GM18870 (cell line): ENCODE data around the gene KISS1.

Experiments used
- ATAC-seq: cut with Tn5 transposase; IDR thresholded peaks from one replicate; pipeline ENCODE4 v1.9.1; 2021; ENCODE audit warnings: moderate library complexity; ENCODE audit not compliant: unreplicated experiment

Gene KISS1

DNA sequence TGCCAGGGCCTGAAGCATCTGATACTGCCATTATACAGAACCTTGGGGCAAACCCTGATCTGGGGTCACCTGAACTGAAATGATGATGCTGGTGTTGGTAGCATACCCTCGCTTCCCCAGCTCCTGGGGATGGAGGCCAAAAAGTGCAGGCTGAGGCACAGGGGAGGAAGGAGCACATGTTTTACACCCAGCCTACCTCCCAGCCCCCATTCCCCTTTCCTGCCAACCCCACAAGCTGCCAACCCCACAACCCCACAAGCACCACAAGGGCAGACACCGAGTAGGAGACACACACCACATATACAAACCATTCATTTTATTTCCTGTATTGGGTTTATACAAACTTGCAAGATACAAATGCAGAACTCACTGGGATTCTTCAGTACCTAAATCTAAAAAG, 22.3 kb upstream of the KISS1 start:
- no peak for ATAC-seq

DNA sequence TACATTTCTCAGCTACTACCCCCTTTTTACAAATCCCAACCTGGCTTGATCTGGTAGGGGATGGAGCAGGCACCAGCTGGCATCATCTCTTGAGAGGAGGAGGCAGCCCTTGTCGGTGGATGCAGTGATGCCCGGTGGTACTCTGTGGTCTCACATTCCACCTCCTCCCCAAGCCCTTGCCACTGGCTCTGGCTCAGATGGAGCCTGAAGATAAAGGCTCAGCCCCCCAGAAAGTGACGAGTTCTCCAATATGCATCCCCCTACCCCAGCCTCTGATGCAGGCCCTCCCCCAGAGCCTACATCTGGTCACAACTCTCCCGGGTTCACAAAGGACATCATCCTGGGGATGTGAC, 21.3 kb upstream of the KISS1 start:
- no peak for ATAC-seq

DNA sequence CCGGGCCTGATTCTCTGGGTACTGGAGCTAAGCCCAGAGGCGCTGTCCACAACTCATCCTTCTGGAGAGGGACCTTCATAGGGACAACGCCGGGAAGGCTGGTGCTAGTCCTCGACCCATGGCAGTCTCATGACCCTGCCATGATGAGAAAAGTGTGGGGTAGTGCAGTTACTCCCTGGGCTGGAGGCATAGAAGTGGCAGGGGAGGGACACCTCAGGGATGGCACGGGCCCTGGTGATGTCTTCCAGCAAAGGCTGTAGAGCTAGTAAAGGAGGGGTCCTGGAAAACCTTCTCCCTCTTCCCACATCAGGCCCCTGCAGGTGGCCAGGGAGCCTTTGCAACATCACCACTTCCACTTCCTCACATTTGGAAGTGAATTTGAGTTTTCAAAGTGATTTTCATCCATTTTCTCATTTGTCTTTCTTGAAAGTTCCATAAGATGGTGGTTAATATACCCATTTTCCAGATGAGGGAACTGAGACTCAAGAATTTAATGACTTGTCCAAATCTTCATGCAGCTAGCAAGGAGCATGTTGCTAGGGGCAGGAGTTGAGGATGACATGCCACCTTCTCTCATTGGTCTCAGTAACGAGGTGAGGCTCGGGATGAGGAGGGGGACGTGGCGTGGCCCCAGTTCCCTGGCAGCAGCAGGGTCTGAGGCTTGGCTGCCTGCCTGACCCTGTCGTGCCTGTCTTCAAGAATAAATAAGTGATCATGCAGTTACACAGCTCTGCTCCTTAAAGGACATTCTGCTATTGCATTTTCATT, 20.8 kb upstream of the KISS1 start:
- no peak for ATAC-seq

DNA sequence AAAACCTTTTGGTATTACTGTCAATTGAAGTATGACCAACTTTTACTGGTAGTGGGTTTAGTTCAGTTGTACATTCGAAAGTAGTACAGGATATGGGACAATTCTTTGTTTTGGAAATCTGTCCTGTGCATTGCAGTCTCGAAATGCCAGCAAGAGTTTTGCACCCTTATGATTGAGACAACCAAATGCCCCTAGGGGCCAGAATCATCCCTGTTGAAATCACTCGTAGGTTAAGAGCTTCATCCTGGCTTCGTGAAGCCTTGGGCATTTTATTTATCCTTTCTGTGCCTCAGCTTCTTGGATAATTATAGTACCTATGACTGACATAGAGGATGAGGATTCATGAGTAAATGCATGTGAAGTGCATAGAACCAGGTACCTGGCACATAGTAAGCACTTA, 19.9 kb upstream of the KISS1 start:
- no peak for ATAC-seq

GRCh38 chr1:204213668-204214662, 17.7 kb upstream of the KISS1 start, which contains the start of gene GOLT1A:
TSS of gene GOLT1A (minus strand) at chr1:204213988. CDS start at chr1:204213906, 82 bp downstream.
- ATAC-seq = no peak

- ATAC-seq = no peak
These were observed 16.4 kb upstream of the KISS1 start for GRCh38 chr1:204212715-204213114.

GRCh38 chr1:204211046-204211445, 14.8 kb upstream of the KISS1 start:
- no peak for ATAC-seq

- ATAC-seq = no peak
These were observed 10.9 kb upstream of the KISS1 start for GRCh38 chr1:204207136-204207616.

DNA sequence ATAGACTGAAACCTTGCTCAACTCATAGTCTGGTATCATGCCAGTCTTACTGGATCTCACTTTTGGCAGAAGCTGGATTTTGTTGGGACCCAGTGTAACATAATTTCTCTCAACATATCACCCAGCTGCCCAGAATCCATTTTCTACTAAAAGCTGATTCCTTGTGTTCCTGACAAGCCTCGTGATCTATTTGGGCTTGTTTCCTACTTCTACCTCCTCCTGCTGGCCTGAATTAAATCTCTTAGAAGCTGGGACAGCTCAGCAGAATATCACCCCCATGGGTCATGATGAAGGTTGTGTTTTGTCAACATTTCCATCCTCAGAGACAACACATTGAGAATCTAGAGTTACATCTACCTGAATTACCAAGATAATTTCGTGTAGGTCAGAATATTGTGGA, 9.8 kb upstream of the KISS1 start:
- no peak for ATAC-seq

DNA sequence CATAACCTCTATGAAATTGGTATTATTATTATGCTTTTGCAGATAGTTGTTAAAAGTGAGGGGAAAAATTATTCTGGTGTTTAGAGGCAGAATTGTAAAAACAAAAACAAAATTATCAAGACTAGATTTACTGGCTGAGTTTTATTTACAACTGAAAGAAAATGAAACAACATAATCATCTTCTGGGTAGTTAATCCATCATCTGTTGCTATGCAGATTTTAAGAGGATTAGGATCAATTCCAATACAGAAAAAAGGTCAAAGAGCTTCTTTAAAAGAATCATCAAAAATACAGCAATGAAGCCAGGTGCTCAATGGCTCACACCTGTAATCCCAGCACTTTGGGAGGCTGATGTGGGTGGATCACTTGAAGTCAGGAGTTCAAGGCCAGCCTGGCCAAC, 9.2 kb upstream of the KISS1 start:
- ATAC-seq = no peak

DNA sequence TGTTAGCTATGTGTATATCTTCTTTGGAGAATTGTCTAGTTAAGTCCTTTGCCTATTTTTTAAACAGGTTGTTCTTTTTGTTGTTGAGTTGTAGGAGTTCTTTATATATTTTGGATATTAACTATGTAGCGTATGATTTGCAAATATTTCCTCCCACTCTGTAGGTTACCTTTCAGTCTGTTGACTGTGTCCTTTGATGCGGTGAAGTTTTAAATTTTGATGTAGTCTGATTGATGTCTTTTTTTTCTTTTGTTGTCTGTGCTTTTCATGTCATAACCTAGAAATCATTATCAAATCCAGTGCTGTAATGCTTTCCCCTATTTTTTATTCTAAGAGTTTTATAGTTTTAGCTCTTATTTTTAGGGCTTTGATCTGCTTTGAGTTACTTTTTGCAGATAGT, 8.7 kb upstream of the KISS1 start:
- ATAC-seq = no peak

GRCh38 chr1:204203206-204203767, 7.0 kb upstream of the KISS1 start:
- no peak for ATAC-seq

- ATAC-seq = no peak
These were observed 6.2 kb upstream of the KISS1 start for GRCh38 chr1:204202481-204202880.

DNA sequence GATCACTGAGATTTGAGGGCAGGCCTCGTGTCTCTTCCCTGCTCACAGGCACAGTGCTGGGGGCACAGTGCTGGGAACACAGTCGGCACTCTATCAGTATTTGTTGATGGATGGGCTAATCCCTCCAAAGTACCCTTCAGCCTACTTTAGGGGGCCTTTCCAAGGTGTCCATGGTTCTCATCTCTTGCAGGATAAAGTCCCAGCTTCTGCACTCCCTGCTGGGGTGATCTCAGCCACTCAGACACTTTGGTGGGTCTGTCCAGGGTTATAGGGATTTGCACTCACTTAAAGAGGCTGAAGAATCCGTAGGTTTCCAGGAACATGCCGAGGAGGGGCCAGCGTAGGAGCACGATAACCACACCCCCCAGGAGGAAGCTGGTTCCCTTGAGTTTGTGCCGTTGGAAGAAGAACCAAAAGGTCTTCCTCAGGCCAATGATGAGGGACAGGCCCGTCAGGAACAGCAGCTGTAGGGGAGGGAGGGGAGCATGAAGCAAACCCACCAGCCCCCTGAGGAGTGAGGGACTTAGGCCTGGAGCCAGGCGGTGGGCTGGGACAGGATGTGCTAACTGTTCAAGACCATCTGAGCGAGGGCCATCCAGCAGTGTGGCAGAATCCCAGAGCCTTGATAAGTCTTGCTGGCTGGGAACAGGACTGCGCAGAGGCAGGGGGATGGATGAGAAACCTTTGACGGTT, 5.2 kb upstream of the KISS1 start:
- ATAC-seq = no peak

- ATAC-seq = no peak
These were observed 3.3 kb upstream of the KISS1 start for GRCh38 chr1:204199579-204199978.

DNA sequence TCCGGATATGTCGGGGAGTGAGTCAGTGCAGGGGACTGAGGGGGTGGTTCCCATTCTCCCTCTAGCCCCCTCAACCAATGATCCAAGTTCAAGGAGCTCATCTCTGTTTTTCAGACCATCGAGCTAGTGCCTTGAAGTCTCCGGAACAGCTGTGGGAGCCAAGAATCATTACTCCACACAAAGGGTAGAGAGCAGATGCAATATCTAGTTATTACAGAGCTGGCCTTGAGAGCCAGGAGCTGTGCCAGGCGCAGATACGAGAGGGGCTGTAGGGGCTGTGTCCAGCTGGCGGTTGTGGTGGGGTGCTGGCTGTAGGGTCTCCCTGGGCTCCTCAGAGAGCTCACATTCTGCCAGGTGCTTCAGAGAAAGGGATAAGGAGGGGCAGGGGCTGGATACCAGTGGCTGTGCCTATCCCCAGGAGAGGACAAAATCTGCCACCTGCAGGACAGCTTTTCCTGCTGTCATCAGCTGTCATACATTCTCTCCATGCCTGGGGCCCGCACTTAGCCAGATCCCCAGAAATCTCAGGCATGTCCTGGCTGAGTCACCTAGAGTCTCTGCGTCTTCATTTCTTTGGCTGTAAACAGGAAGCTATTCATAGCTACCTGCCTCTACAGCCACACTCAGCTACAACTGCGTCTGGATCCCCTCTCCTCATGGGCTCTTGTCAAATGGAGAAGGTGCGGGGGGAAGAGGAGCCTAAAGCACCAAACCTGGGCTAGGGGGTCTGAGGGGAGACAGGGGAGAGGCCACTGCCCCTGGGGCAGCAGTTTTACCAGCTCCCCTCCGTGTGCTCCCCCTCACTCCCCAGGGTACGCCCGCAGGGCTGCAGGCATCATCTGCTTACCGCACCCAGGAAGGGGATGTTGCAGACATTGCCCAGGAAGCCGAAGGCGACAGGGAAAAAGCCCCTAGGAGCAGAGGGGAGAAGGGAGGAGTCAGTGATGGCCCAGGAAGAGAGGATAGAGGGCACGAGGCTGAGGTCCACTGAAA, 2.4 kb upstream of the KISS1 start:
- ATAC-seq = no peak

DNA sequence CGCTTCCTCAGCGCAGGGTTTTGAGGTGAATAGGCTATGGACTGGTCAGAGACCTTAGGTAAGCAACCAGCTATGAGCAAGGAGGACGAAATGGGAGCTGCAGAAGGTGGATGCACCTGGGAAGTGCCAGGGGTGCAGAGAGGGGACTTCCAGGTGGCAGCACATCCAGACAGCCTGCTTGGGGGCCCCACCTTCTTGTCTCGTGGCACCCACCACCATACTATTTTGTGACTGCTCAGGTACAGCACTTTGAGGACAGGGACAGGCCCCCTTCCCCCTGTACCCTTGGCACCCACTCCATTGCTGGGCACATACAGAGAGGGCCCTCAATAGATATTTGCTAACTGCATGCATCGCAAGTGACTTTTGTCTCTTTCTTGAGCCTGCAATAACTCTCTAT, 777 bp upstream of the KISS1 start:
- ATAC-seq = no peak

GRCh38 chr1:204194771-204195170, 1.5 kb downstream of the KISS1 start:
- ATAC-seq = no peak

- ATAC-seq = no peak
These were observed 2.2 kb downstream of the KISS1 start for GRCh38 chr1:204194080-204194479.
